HepG2 (cell line): ENCODE measurements around the gene TNP2. TPM values are rescaled to one million over a fixed set of nuclear protein-coding genes. Genes with fewer than 3 reads are reported as not detected.

Experiments
- HMGXB4 ChIP-seq, 2 experiments: sonication (generic) in 1 of 2; formaldehyde crosslinking in 1 of 2; IDR thresholded peaks; 2 replicates each; pipeline versions ENCODE4 v1.4.0 to v1.6.1; 2018 to 2020; ENCODE audit warnings: missing genetic modification reagents in 2 of 2, borderline replicate concordance in 1 of 2, low read depth in 1 of 2, mild to moderate bottlenecking in 1 of 2, missing biosample characterization in 1 of 2
- IKZF5 ChIP-seq: IDR thresholded peaks from 2 replicates; pipeline ENCODE4 v1.6.1; 2018; ENCODE audit warnings: missing genetic modification reagents, mild to moderate bottlenecking, missing compliant biosample characterization
- MAFG ChIP-seq: sonication (generic); formaldehyde crosslinking; IDR thresholded peaks from 2 replicates; pipeline ENCODE4 v1.5.1; 2020; ENCODE audit warnings: mild to moderate bottlenecking, missing genetic modification reagents
- MYNN ChIP-seq: sonication (generic); formaldehyde crosslinking; IDR thresholded peaks from 2 replicates; pipeline ENCODE4 v1.4.0; 2020; ENCODE audit warnings: mild to moderate bottlenecking, low read depth, missing genetic modification reagents
- PAX8 ChIP-seq: sonication (generic); formaldehyde crosslinking; IDR thresholded peaks from 2 replicates; pipeline ENCODE4 v1.8.0; 2022; ENCODE audit warnings: mild to moderate bottlenecking, missing genetic modification reagents, borderline replicate concordance
- RBFOX2 ChIP-seq: fragments of 200-400 bp; formaldehyde crosslinking; IDR thresholded peaks from 2 replicates; pipeline ENCODE4 v1.6.1; 2017; ENCODE audit warnings: low read depth, mild to moderate bottlenecking, low read length
- SKIL ChIP-seq: sonication (generic); formaldehyde crosslinking; IDR thresholded peaks from 2 replicates; pipeline ENCODE4 v1.8.0; 2022; ENCODE audit warnings: missing genetic modification reagents, mild to moderate bottlenecking, moderate library complexity, borderline replicate concordance
- STAT6 ChIP-seq: sonication (generic); formaldehyde crosslinking; IDR thresholded peaks from 2 replicates; pipeline ENCODE4 v1.4.0; 2020; ENCODE audit warnings: missing genetic modification reagents, mild to moderate bottlenecking, borderline replicate concordance
- ZBTB39 ChIP-seq: sonication (generic); formaldehyde crosslinking; IDR thresholded peaks from 2 replicates; pipeline ENCODE4 v1.5.0; 2020; ENCODE audit warnings: missing genetic modification reagents
- ZNF275 ChIP-seq: sonication (generic); formaldehyde crosslinking; IDR thresholded peaks from 2 replicates; pipeline ENCODE4 v1.8.0; 2022; ENCODE audit warnings: missing genetic modification reagents, mild to moderate bottlenecking, inconsistent platforms, borderline replicate concordance
- ZNF747 ChIP-seq: sonication (generic); formaldehyde crosslinking; IDR thresholded peaks from 2 replicates; pipeline ENCODE4 v1.8.1; 2023; ENCODE audit warnings: missing genetic modification reagents, mild to moderate bottlenecking, borderline replicate concordance
- polyA plus RNA-seq, 8 experiments: library from polyadenylated mRNA; depleted of rRNA in 3 of 8; stranded (reverse) in 7 of 8; unstranded in 1 of 8; fragments of >200 nt; fragmentation: Illumina TruSeq in 4 of 8; extraction: Trizol in 4 of 8; gene quantifications; 2 replicates each; pipeline versions ENCODE4 v1.2.1 to v1.2.3, GENCODE V29; 2011 to 2016; ENCODE audit warnings: low read depth in 4 of 8, missing spikeins in 1 of 8, mixed read lengths in 1 of 8; ENCODE audit not compliant: insufficient read depth in 1 of 8
- total RNA-seq, 5 experiments: library from RNA; depleted of rRNA; stranded (reverse); fragments of >200 nt; fragmentation: Illumina TruSeq; extraction: Trizol; gene quantifications; 2 replicates each; pipeline ENCODE4 v1.2.3, GENCODE V29; 2016; ENCODE audit warnings: low read depth in 1 of 5

The TNP2 gene
- total and polyA plus RNA-seq, 2 of the 13 experiments (the other 11 are each of a cell fraction or from before 2014, with no cell fraction given) = not detected

- TF ChIP-seq STAT6 (CRISPR knock-in tag) = no peak
- peak; percentile 97 for TF ChIP-seq ZNF747
- peak; percentile 90 for TF ChIP-seq ZNF275 (CRISPR knock-in tag)
- no peak; the same call in 1 of the 2 replicates for TF ChIP-seq PAX8 (CRISPR knock-in tag)
- TF ChIP-seq IKZF5 = peak; percentile 63
- peak; percentile 61; the same call in 1 of the 2 replicates for TF ChIP-seq MYNN
- TF ChIP-seq SKIL (CRISPR knock-in tag) = 0 out of 2 replicates have a peak, but pooled peaks have one; percentile 59
- peak; percentile 87 for TF ChIP-seq RBFOX2
- no peak for TF ChIP-seq ZBTB39 (CRISPR knock-in tag)
- TF ChIP-seq MAFG (CRISPR knock-in tag) = no peak
- TF ChIP-seq HMGXB4 (CRISPR knock-in tag; IDR thresholded peaks at IDR 0.05; ENCODE audit: borderline replicate concordance in 1 of 2, low read depth in 1 of 2) = peak; percentile 86 to 88
Observed at GRCh38 chr16:11255737-11256660, 13.1 kb downstream of the TNP2 start, which contains the start of gene SOCS1 (continued).
